H1 (cell line): ENCODE results near the gene ZFPL1. TPM values are rescaled to one million over a fixed set of nuclear protein-coding genes. Genes with fewer than 3 reads are reported as not detected.
A peak's percentile ranks its signal among the peaks of the same experiment; 100 is the strongest.

Experiments
- CTCF ChIA-PET: fragments of 300-600 bp; sonication (Branson Sonifier 250); formaldehyde crosslinking; loops from one replicate; lab custom pipeline; 2021; ENCODE audit not compliant: partially characterized antibody; lab: Charles Lee
- POLR2A ChIA-PET: fragments of 300-600 bp; sonication (Branson Sonifier 250); formaldehyde crosslinking; loops from one replicate; lab custom pipeline; 2021; ENCODE audit warnings: inconsistent platforms; ENCODE audit not compliant: partially characterized antibody; lab: Charles Lee
- DNase-seq, 2 experiments: peaks; one replicate each; pipeline versions ENCODE4 v3.0.0 to v3.0.0-alpha.2; 2010 to 2022; ENCODE audit warnings: low spot score in 2 of 2, low read depth in 1 of 2, mixed read lengths in 1 of 2
- FAIRE-seq: peaks from 2 replicates; lab custom pipeline; 2011; peaks lifted over from hg19 to GRCh38; lab: Jason Lieb, UNC
- H2AFZ ChIP-seq: 2 replicates; pipeline ENCODE4 v1.8.1; 2012; ENCODE audit warnings: low read length, inconsistent platforms
- H2AK5ac ChIP-seq: 2 replicates; pipeline ENCODE4 v1.6.1; 2013; ENCODE audit warnings: low read depth, low read length
- H2BK120ac ChIP-seq: replicated peaks from 2 replicates; pipeline ENCODE3; 2013; ENCODE audit warnings: low read depth, low read length, inconsistent platforms
- H2BK12ac ChIP-seq: 2 replicates; pipeline ENCODE4 v1.6.1; 2013; ENCODE audit warnings: low read depth, low read length
- H2BK15ac ChIP-seq: 2 replicates; pipeline ENCODE4 v1.6.1; 2013; ENCODE audit warnings: low read length
- H2BK20ac ChIP-seq: 2 replicates; pipeline ENCODE4 v1.6.1; 2013; ENCODE audit warnings: low read length
- H2BK5ac ChIP-seq: 2 replicates; pipeline ENCODE4 v1.6.1; 2013; ENCODE audit warnings: low read depth, low read length
- H3K14ac ChIP-seq: 2 replicates; pipeline ENCODE4 v1.6.1; 2013; ENCODE audit warnings: inconsistent platforms; ENCODE audit not compliant: insufficient read length
- H3K18ac ChIP-seq: 2 replicates; pipeline ENCODE4 v1.6.1; 2013; ENCODE audit warnings: low read length; ENCODE audit errors: extremely low read depth
- H3K23ac ChIP-seq: 2 replicates; pipeline ENCODE4 v1.6.1; 2013; ENCODE audit warnings: inconsistent platforms; ENCODE audit not compliant: insufficient read length
- H3K23me2 ChIP-seq: 2 replicates; pipeline ENCODE4 v1.6.1; 2013; ENCODE audit warnings: low read depth, low read length
- H3K27ac ChIP-seq: 2 replicates; pipeline ENCODE4 v1.6.1; 2011; ENCODE audit warnings: low read depth, low read length, inconsistent platforms
- H3K27me3 ChIP-seq, 4 experiments: replicated peaks in 1 of 4; 1 replicate in 1 of 4; 2 replicates in 3 of 4; pipeline versions ENCODE4 v1.6.1 to v1.8.1; 2011 to 2013; ENCODE audit warnings: low read length in 3 of 4, mild to moderate bottlenecking in 3 of 4, inconsistent platforms in 2 of 4, mixed read lengths in 2 of 4, moderate library complexity in 1 of 4; ENCODE audit not compliant: control insufficient read depth in 3 of 4, insufficient read depth in 3 of 4; ENCODE audit errors: extremely low read depth in 1 of 4
- H3K36me3 ChIP-seq, 4 experiments: 2 replicates each; pipeline versions ENCODE4 v1.6.1 to v1.8.1; 2011 to 2013; ENCODE audit warnings: mild to moderate bottlenecking in 4 of 4, low read length in 3 of 4, moderate library complexity in 2 of 4, control low read depth in 1 of 4, inconsistent platforms in 1 of 4; ENCODE audit not compliant: insufficient read depth in 4 of 4, control insufficient read depth in 2 of 4
- H3K4ac ChIP-seq: replicated peaks from 2 replicates; pipeline ENCODE3; 2013; ENCODE audit warnings: low read length, low read depth, mixed read lengths, inconsistent platforms; ENCODE audit not compliant: insufficient read length
- H3K4me1 ChIP-seq, 4 experiments: replicated peaks in 1 of 4; 1 replicate in 1 of 4; 2 replicates in 3 of 4; pipeline versions ENCODE4 v1.6.1 to v1.8.1; 2011 to 2013; ENCODE audit warnings: low read length in 3 of 4, inconsistent platforms in 2 of 4, mixed read lengths in 1 of 4; ENCODE audit not compliant: insufficient read depth in 4 of 4, control insufficient read depth in 3 of 4
- H3K4me2 ChIP-seq, 2 experiments: 2 replicates each; pipeline versions ENCODE4 v1.6.1 to v1.8.1; 2011 to 2013; ENCODE audit warnings: low read depth in 2 of 2, low read length in 2 of 2, control low read depth in 1 of 2, inconsistent platforms in 1 of 2, mild to moderate bottlenecking in 1 of 2; ENCODE audit not compliant: insufficient read depth in 1 of 2
- H3K4me3 ChIP-seq, 4 experiments: fragments of 200-600, 300-600 bp in 1 of 4; sonication (generic), shearing (Covaris generic), sonication (Bioruptor Twin) in 1 of 4; 2 replicates each; pipeline versions ENCODE4 v1.5.1 to v1.8.1; 2011 to 2016; ENCODE audit warnings: low read length in 4 of 4, low read depth in 3 of 4, control low read depth in 2 of 4, inconsistent platforms in 2 of 4, mild to moderate bottlenecking in 2 of 4, mixed read lengths in 1 of 4, moderate library complexity in 1 of 4; ENCODE audit not compliant: insufficient read depth in 2 of 4; ENCODE audit errors: extremely low read depth in 1 of 4
- H3K56ac ChIP-seq: replicated peaks from 2 replicates; pipeline ENCODE3; 2013; ENCODE audit warnings: low read depth, mild to moderate bottlenecking, mixed read lengths, low read length, inconsistent platforms; ENCODE audit not compliant: insufficient read length
- H3K79me1 ChIP-seq: 2 replicates; pipeline ENCODE4 v1.6.1; 2013; ENCODE audit warnings: low read depth, low read length, control low read depth
- H3K79me2 ChIP-seq, 2 experiments: 2 replicates each; pipeline versions ENCODE4 v1.6.1 to v1.8.1; 2012 to 2013; ENCODE audit warnings: low read length in 2 of 2, mild to moderate bottlenecking in 2 of 2, inconsistent platforms in 1 of 2; ENCODE audit not compliant: insufficient read depth in 2 of 2, control insufficient read depth in 1 of 2
- H3K9ac ChIP-seq, 4 experiments: replicated peaks in 1 of 4; 1 replicate in 1 of 4; 2 replicates in 3 of 4; pipeline versions ENCODE4 v1.6.1 to v1.8.1; 2011 to 2013; ENCODE audit warnings: low read depth in 3 of 4, low read length in 3 of 4, control low read depth in 2 of 4, mild to moderate bottlenecking in 2 of 4, moderate library complexity in 2 of 4, inconsistent platforms in 1 of 4; ENCODE audit errors: extremely low read depth in 1 of 4
- H3K9me3 ChIP-seq, 2 experiments: 2 replicates each; pipeline versions ENCODE4 v1.6.1 to v1.8.1; 2012 to 2013; ENCODE audit warnings: mild to moderate bottlenecking in 2 of 2, moderate library complexity in 2 of 2, control low read depth in 1 of 2, inconsistent platforms in 1 of 2, low read depth in 1 of 2, low read length in 1 of 2, mixed read lengths in 1 of 2; ENCODE audit not compliant: insufficient read depth in 2 of 2
- H4K20me1 ChIP-seq, 2 experiments: replicated peaks in 1 of 2; 2 replicates each; pipeline versions ENCODE3 to v1.8.1; 2011 to 2013; ENCODE audit warnings: inconsistent platforms in 2 of 2, low read length in 2 of 2, mild to moderate bottlenecking in 1 of 2; ENCODE audit not compliant: insufficient read depth in 2 of 2, control insufficient read depth in 1 of 2
- H4K5ac ChIP-seq: 2 replicates; pipeline ENCODE4 v1.6.1; 2013; ENCODE audit warnings: low read length, low read depth, mixed read lengths, inconsistent platforms; ENCODE audit not compliant: insufficient read length
- H4K8ac ChIP-seq: 2 replicates; pipeline ENCODE4 v1.8.0; 2013; ENCODE audit warnings: mild to moderate bottlenecking, moderate library complexity, low read length, inconsistent platforms; ENCODE audit not compliant: insufficient read depth; ENCODE audit errors: extremely low read depth
- H4K91ac ChIP-seq: replicated peaks from 2 replicates; pipeline ENCODE3; 2013; ENCODE audit warnings: low read length, mixed read lengths, inconsistent platforms; ENCODE audit not compliant: insufficient read length
- SIN3A ChIP-seq, 2 experiments: IDR thresholded peaks in 1 of 2; conservative IDR thresholded peaks in 1 of 2; 2 replicates each; pipeline ENCODE4 v1.6.1; 2011 to 2012; ENCODE audit warnings: low read length in 2 of 2, improper control_type of control experiment in 1 of 2, low read depth in 1 of 2, mild to moderate bottlenecking in 1 of 2
- SIRT6 ChIP-seq: IDR thresholded peaks from one replicate; pipeline ENCODE4 v1.7.1; 2012; ENCODE audit warnings: low read length, inconsistent platforms
- whole genome bisulfite sequencing, 2 experiments: shearing (Covaris generic) in 1 of 2; methylation state at CpG; one replicate each; pipeline versions ENCODE4 v1.1.6 to v1.1.7; 2013 to 2015; ENCODE audit warnings: low lambda C conversion rate in 2 of 2, mixed read lengths in 2 of 2, inconsistent platforms in 1 of 2, low coverage in 1 of 2, missing lambda C conversion rate in 1 of 2; ENCODE audit not compliant: insufficient replicate concordance in 2 of 2, insufficient coverage in 1 of 2, insufficient read length in 1 of 2; ENCODE audit errors: extremely low coverage in 1 of 2, missing lambda C conversion rate in 1 of 2; 5-methylcytosine and 5-hydroxymethylcytosine counted together
- polyA plus RNA-seq, 7 experiments: library from polyadenylated mRNA; depleted of rRNA in 3 of 7; stranded (reverse) in 5 of 7; unstranded in 2 of 7; fragments of >200 nt in 5 of 7; fragments of 200-250 nt in 2 of 7; gene quantifications; 1 replicate in 5 of 7; 2 replicates in 1 of 7; 4 replicates in 1 of 7; pipeline versions ENCODE4 v1.2.1 to v1.2.3, GENCODE V29; 2011 to 2013; ENCODE audit warnings: missing spikeins in 2 of 7, mixed read lengths in 2 of 7
- total RNA-seq: library from RNA; stranded (reverse); fragmentation: NEBNext Ultra II Directional; extraction: Animal tissue kit (Norgen Biotek cat#: 25700); gene quantifications from 2 replicates; pipeline ENCODE4 v1.2.1, GENCODE V29; 2021

The ZFPL1 gene
- total and polyA plus RNA-seq, 2 of the 8 experiments (the other 6 are each of a cell fraction or from before 2014, with no cell fraction given): 21.5 to 76.8 TPM

- H3K14ac ChIP-seq: no peak overlapping the region
- H3K79me2 ChIP-seq: peaks cover 10 to 33% of the 10 kb centered on the region in 2 experiments
- H3K23me2 ChIP-seq: peaks cover 8% of the 10 kb centered on the region
- H2BK5ac ChIP-seq: peak overlapping the region; percentile 90
- peak overlapping the region; percentile 92 to 99 (median 98) for H3K4me3 ChIP-seq
- 0 out of 2 replicates have a peak overlapping the region, but pooled peaks have one; percentile 8 for H2AFZ ChIP-seq
- H3K9me3 ChIP-seq: no peaks in the 10 kb centered on the region
- H2AK5ac ChIP-seq: no peak overlapping the region
- CTCF ChIA-PET: interaction anchor here (0.9 to 2.3 kb wide), 2 partner anchors 26 to 198 kb away, joined by 4 to 7 read pairs; no protein-coding TSS in a partner anchor
- H4K91ac ChIP-seq: no peak overlapping the region
- no peak overlapping the region for H2BK120ac ChIP-seq
- no peaks in the 10 kb centered on the region for H3K27me3 ChIP-seq
- WGBS, 2 experiments: 58% methylated on average over 22 of the region's 23 CpGs; no CpG with 5 or more reads in 1 of the 2 experiments
- no peak overlapping the region for H2BK20ac ChIP-seq
- POLR2A ChIA-PET: interaction anchor here (0.7 to 16.8 kb wide), 6 partner anchors 11 to 43 kb away, joined by 3 to 230 read pairs (median 8); partner anchors contain the start of genes CDCA5, FAU, MRPL49 and VPS51
- peak overlapping the region; percentile 88 to 98 for H3K4me2 ChIP-seq
- FAIRE-seq (no peak), DNase-seq (no peak)
- peaks cover 14 to 29% (median 24%) of the 10 kb centered on the region in 4 experiments for H3K36me3 ChIP-seq
- 0 out of 2 replicates have a peak overlapping the region, but pooled peaks have one; percentile 77 for H4K8ac ChIP-seq
- H3K18ac ChIP-seq: no peak overlapping the region
- peak overlapping the region; percentile 45 for H4K5ac ChIP-seq
- H3K79me1 ChIP-seq: peaks cover 22% of the 10 kb centered on the region
- peaks cover 0 to 4% of the 10 kb centered on the region in 2 experiments for H4K20me1 ChIP-seq
- peak overlapping the region; percentile 27 for H3K4ac ChIP-seq
- H3K4me1 ChIP-seq: peaks cover 0 to 9% (median 4%) of the 10 kb centered on the region in 4 experiments; a peak in 5 of 7 replicates
- peak overlapping the region; percentile 35 for H3K56ac ChIP-seq
- H3K23ac ChIP-seq: no peak overlapping the region
- H3K27ac ChIP-seq: peak overlapping the region; percentile 84
- H2BK15ac ChIP-seq: 0 out of 2 replicates have a peak overlapping the region, but pooled peaks have one; percentile 31
- 0 out of 4 replicates have a peak, but pooled peaks of 1 of the 2 experiments have one; percentile 2 for TF ChIP-seq SIN3A (conservative IDR thresholded peaks at IDR 0.05 in 1 of 2, IDR thresholded peaks at IDR 0.05 in 1 of 2; ENCODE audit: low read depth in 1 of 2, low read length in 2 of 2)
- TF ChIP-seq SIRT6: no peak
- H2BK12ac ChIP-seq: peak overlapping the region; percentile 77; the same call in 1 of the 2 replicates
- H3K9ac ChIP-seq: peak overlapping the region; percentile 34 to 90 (median 81)
These were observed 765 bp downstream of the ZFPL1 start for GRCh38 chr11:65084598-65085375.
